Panc1 (cell line): Measurements from ENCODE around the gene NUPR2. TPM values are rescaled to one million over a fixed set of nuclear protein-coding genes. Genes with fewer than 3 reads are reported as not detected.
"Not testable (repeated sequence)": the region's sequence is repeated elsewhere in the genome, so short reads cannot be mapped to it uniquely, and the experiment has no call there.

ENCODE experiments used
- ATAC-seq: fragments of 200-7000 bp; cut with Tn5 transposase; 2 replicates; pipeline ENCODE4 v1.9.1; 2020; ENCODE audit warnings: mild to moderate bottlenecking, moderate library complexity
- BruUV-seq: library from RNA; stranded (reverse); fragments of 400-500 nt; replicated peaks from 2 replicates; lab custom pipeline; 2021; lab: Mats Ljungman, UMichigan
- CTCF ChIA-PET: fragments of 300-600 bp; sonication (Branson Sonifier 250); formaldehyde crosslinking; loops from one replicate; lab custom pipeline; 2022; ENCODE audit warnings: antibody characterized with exemption; lab: Charles Lee
- POLR2A ChIA-PET: fragments of 300-600 bp; sonication (Branson Sonifier 250); formaldehyde crosslinking; loops from one replicate; lab custom pipeline; 2022; ENCODE audit warnings: antibody characterized with exemption; lab: Charles Lee
- DNase-seq: peaks from one replicate; pipeline ENCODE4 v3.0.0-alpha.2; 2010; ENCODE audit warnings: low read depth, low spot score
- H3K27ac ChIP-seq: 2 replicates; pipeline ENCODE4 v1.5.1; 2011; ENCODE audit warnings: mild to moderate bottlenecking, low read length, inconsistent platforms
- H3K27me3 ChIP-seq: fragments of 200-500 bp; sonication (Bioruptor generic); 2 replicates; pipeline ENCODE4 v1.6.0; 2014; ENCODE audit warnings: low read length, inconsistent platforms; ENCODE audit not compliant: control insufficient read depth, insufficient read depth
- H3K36me3 ChIP-seq: fragments of 200-500 bp; sonication (Bioruptor generic); 2 replicates; pipeline ENCODE4 v1.5.1; 2014; ENCODE audit warnings: inconsistent platforms, mild to moderate bottlenecking, low read length, moderate library complexity; ENCODE audit not compliant: control insufficient read depth, insufficient read depth
- H3K4me1 ChIP-seq: 2 replicates; pipeline ENCODE4 v1.5.1; 2011; ENCODE audit warnings: inconsistent platforms, mild to moderate bottlenecking, low read length, moderate library complexity; ENCODE audit not compliant: control insufficient read depth, insufficient read depth
- H3K4me3 ChIP-seq, 2 experiments: 2 replicates each; pipeline ENCODE4 v1.5.1; 2011 to 2012; ENCODE audit warnings: low read depth in 2 of 2, low read length in 2 of 2, mild to moderate bottlenecking in 2 of 2, inconsistent platforms in 1 of 2, moderate library complexity in 1 of 2
- H3K9me3 ChIP-seq: fragments of 200-500 bp; sonication (Bioruptor generic); 2 replicates; pipeline ENCODE4 v1.5.1; 2014; ENCODE audit warnings: low read depth, mild to moderate bottlenecking, inconsistent platforms, low read length, moderate library complexity; ENCODE audit not compliant: control insufficient read depth, insufficient read depth
- POLR2AphosphoS5 ChIP-seq: IDR thresholded peaks from 2 replicates; pipeline ENCODE4 v1.6.1; 2012; ENCODE audit warnings: mild to moderate bottlenecking, low read depth, low read length, moderate library complexity
- SIN3A ChIP-seq: IDR thresholded peaks from 2 replicates; pipeline ENCODE4 v1.6.1; 2012; ENCODE audit warnings: low read depth, mild to moderate bottlenecking, low read length, moderate library complexity, borderline replicate concordance; ENCODE audit not compliant: insufficient read depth
- TCF7L2 ChIP-seq: IDR thresholded peaks from 2 replicates; pipeline ENCODE4 v1.6.1; 2011; ENCODE audit warnings: mild to moderate bottlenecking, low read depth, low read length, inconsistent platforms
- in situ Hi-C: cut with HindIII; loops from 2 replicates; pipeline ENCODE4 v1.10.0; 2016; ENCODE audit warnings: low sequenced_read_pairs, low pct_unique_long_range_greater_than_20kb
- intact Hi-C: fragments of 100-400 bp; cut with micrococcal nuclease; formaldehyde crosslinking; loops from one replicate; pipeline ENCODE4 v1.10.0; 2022; ENCODE audit not compliant: unreplicated experiment
- total RNA-seq: library from RNA; stranded (reverse); gene quantifications from one replicate; pipeline ENCODE4 v1.2.1, GENCODE V29; 2021; ENCODE audit not compliant: unreplicated experiment
- TF ChIP-seq, protein P1 (sequence below), 2 experiments: IDR thresholded peaks; 2 replicates each; pipeline ENCODE4 v1.6.1; 2011 to 2012; ENCODE audit warnings: low read depth in 2 of 2, control low read depth in 1 of 2, low read length in 1 of 2, mild to moderate bottlenecking in 1 of 2, moderate library complexity in 1 of 2; ENCODE audit not compliant: insufficient read depth in 1 of 2
- TF ChIP-seq, protein P2 (sequence below): fragments of 450-650 bp; IDR thresholded peaks from 2 replicates; pipeline ENCODE4 v1.5.1; 2017; ENCODE audit warnings: mild to moderate bottlenecking

Gene NUPR2
- total RNA-seq, 1 experiment from 2014 or later: not detected

DNA sequence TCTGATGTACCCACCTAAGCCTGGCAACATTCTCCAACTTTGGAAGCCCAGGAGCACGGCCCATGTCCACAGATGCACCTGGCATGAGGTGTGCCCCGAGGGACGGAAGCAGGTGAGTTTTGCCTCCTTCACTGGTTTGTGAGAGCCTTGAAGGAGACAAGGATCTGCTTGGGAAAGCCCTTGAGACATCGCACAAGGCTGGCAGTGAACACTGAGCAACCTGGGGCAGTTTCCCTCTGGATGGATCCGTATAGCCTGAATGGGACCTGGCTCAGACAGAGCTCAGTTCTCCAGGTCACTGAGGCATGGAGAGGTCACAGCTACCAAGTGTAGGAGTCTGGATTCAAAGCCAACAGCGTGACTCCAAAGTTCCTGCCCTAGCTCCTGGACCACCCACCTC, 8.8 kb upstream of the NUPR2 start:
- no peak for DNase-seq

DNA sequence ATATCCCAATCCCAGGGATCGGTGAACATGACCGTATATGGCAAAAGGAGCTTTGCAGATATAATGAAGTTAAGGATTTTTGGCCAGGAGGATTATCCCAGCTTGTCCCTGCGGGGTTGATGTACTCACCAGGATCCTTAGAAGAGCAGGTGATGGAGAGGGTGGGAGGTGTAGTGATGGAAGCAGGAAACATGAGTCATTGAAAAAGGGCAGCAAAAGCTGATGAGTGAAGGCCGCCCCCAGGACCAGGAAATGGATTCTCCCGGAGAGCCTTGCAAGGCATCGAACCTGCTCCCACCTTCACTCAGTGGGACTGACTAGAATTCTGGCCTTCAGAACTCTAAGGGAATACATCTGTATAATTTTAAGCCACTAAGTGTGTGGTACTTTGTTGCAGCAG, 5.2 kb upstream of the NUPR2 start:
- ChIA-PET CTCF (no interaction called here), POLR2A (no interaction called here)
- Histone ChIP-seq H3K27me3 (no peaks in the 10 kb centered on the region), H3K36me3 (no peaks in the 10 kb centered on the region), H3K9me3 (no peaks in the 10 kb centered on the region), H3K4me1 (no peaks in the 10 kb centered on the region), H3K27ac (no peak overlapping the region), H3K4me3 (no peak overlapping the region)
- in situ Hi-C loops (no loop called here), intact Hi-C loops (no loop called here)
- DNase-seq: no peak
- BruUV-seq: no TSS peak
- TF ChIP-seq TCF7L2 (no peak), SIN3A (no peak), POLR2AphosphoS5 (no peak)
- TF ChIP-seq, protein P1, sequence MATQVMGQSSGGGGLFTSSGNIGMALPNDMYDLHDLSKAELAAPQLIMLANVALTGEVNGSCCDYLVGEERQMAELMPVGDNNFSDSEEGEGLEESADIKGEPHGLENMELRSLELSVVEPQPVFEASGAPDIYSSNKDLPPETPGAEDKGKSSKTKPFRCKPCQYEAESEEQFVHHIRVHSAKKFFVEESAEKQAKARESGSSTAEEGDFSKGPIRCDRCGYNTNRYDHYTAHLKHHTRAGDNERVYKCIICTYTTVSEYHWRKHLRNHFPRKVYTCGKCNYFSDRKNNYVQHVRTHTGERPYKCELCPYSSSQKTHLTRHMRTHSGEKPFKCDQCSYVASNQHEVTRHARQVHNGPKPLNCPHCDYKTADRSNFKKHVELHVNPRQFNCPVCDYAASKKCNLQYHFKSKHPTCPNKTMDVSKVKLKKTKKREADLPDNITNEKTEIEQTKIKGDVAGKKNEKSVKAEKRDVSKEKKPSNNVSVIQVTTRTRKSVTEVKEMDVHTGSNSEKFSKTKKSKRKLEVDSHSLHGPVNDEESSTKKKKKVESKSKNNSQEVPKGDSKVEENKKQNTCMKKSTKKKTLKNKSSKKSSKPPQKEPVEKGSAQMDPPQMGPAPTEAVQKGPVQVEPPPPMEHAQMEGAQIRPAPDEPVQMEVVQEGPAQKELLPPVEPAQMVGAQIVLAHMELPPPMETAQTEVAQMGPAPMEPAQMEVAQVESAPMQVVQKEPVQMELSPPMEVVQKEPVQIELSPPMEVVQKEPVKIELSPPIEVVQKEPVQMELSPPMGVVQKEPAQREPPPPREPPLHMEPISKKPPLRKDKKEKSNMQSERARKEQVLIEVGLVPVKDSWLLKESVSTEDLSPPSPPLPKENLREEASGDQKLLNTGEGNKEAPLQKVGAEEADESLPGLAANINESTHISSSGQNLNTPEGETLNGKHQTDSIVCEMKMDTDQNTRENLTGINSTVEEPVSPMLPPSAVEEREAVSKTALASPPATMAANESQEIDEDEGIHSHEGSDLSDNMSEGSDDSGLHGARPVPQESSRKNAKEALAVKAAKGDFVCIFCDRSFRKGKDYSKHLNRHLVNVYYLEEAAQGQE (IDR thresholded peaks at IDR 0.05; ENCODE audit: insufficient read depth in 1 of 2, low read depth in 2 of 2, low read length in 1 of 2): no peak
- TF ChIP-seq, protein P2, sequence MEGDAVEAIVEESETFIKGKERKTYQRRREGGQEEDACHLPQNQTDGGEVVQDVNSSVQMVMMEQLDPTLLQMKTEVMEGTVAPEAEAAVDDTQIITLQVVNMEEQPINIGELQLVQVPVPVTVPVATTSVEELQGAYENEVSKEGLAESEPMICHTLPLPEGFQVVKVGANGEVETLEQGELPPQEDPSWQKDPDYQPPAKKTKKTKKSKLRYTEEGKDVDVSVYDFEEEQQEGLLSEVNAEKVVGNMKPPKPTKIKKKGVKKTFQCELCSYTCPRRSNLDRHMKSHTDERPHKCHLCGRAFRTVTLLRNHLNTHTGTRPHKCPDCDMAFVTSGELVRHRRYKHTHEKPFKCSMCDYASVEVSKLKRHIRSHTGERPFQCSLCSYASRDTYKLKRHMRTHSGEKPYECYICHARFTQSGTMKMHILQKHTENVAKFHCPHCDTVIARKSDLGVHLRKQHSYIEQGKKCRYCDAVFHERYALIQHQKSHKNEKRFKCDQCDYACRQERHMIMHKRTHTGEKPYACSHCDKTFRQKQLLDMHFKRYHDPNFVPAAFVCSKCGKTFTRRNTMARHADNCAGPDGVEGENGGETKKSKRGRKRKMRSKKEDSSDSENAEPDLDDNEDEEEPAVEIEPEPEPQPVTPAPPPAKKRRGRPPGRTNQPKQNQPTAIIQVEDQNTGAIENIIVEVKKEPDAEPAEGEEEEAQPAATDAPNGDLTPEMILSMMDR: no peak
- ATAC-seq: no peak

More for the DNA sequence above, 8.8 kb upstream of the NUPR2 start:
- intact Hi-C loops (no loop called here), in situ Hi-C loops (no loop called here)
- no TSS peak for BruUV-seq
- H3K36me3 ChIP-seq: no peaks in the 10 kb centered on the region
- H3K27me3 ChIP-seq: no peaks in the 10 kb centered on the region
- no peak overlapping the region for H3K27ac ChIP-seq
- ATAC-seq: 0 out of 2 replicates have a peak, but pooled peaks have one; percentile 34
- CTCF ChIA-PET: no interaction called here
- TF ChIP-seq POLR2AphosphoS5 (no peak), TCF7L2 (no peak), SIN3A (no peak)
- TF ChIP-seq, protein P1 (IDR thresholded peaks at IDR 0.05; ENCODE audit: insufficient read depth in 1 of 2, low read depth in 2 of 2, low read length in 1 of 2): no peak
- TF ChIP-seq, protein P2: no peak
- POLR2A ChIA-PET: no interaction called here
- H3K4me1 ChIP-seq: no peaks in the 10 kb centered on the region
- no peak overlapping the region for H3K4me3 ChIP-seq
- H3K9me3 ChIP-seq: no peaks in the 10 kb centered on the region

DNA sequence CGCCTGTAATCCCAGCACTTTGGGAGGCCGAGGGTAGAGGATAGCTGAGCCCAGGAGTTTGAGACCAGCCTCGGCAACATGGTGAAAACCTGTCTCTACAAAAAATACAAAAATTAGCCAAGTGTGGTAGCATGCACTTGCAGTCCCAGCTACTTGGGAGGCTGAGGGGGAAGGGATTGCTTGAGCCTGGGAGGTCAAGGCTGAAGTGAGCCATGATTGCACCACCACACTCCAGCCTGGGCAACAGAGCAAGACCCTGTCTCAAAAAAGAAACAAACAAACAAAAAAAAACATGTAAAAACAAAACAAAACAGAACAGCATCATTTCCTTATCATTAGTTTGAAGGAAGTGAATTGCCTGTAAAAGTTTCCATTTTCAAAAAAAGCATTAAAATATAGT, 4.0 kb downstream of the NUPR2 start:
- in situ Hi-C loops, H3K36me3 ChIP-seq, DNase-seq: not testable (repeated sequence)

More for the DNA sequence above, 4.0 kb downstream of the NUPR2 start:
- H3K27ac ChIP-seq, H3K4me1 ChIP-seq, CTCF ChIA-PET, H3K27me3 ChIP-seq, H3K9me3 ChIP-seq, H3K4me3 ChIP-seq, BruUV-seq, intact Hi-C loops, ATAC-seq, POLR2A ChIA-PET: not testable (repeated sequence)
